Measurements from ENCODE around the gene TBX6.
"Not testable (repeated sequence)": the region's sequence is repeated elsewhere in the genome, so short reads cannot be mapped to it uniquely, and the experiment has no call there.

The TBX6 gene

GRCh38 chr16:30091474-30092372 is at the start of gene TBX6:
Gene TBX6 (minus strand): TSS chr16:30091924. CDS start chr16:30091193, 731 bp downstream.
- DNase-seq (ENCODE audit: low read depth in 2 of 2), result peak; percentile 82 to 86

- DNase-seq (ENCODE audit: low read depth in 2 of 2), result no peak
These were observed 48.1 kb upstream of the TBX6 start for GRCh38 chr16:30139583-30140481.

GRCh38 chr16:30137897-30138296 is 46.2 kb upstream of the TBX6 start:
- DNase-seq (ENCODE audit: low read depth in 2 of 2), result no peak

GRCh38 chr16:30136971-30137605 is 45.4 kb upstream of the TBX6 start:
- no peak for DNase-seq (ENCODE audit: low read depth in 2 of 2)

GRCh38 chr16:30132591-30132990 is 40.9 kb upstream of the TBX6 start:
- no peak for DNase-seq (ENCODE audit: low read depth in 2 of 2)

GRCh38 chr16:30131869-30132475 is 40.2 kb upstream of the TBX6 start:
- no peak for DNase-seq (ENCODE audit: low read depth in 2 of 2)

GRCh38 chr16:30127993-30128392 is 36.3 kb upstream of the TBX6 start:
- no peak for DNase-seq (ENCODE audit: low read depth in 2 of 2)

GRCh38 chr16:30125690-30126089 is 34.0 kb upstream of the TBX6 start:
- not testable (repeated sequence) for DNase-seq (ENCODE audit: low read depth in 2 of 2)

GRCh38 chr16:30124985-30125379 is 33.3 kb upstream of the TBX6 start:
- no peak for DNase-seq (ENCODE audit: low read depth in 2 of 2)

- DNase-seq (ENCODE audit: low read depth in 2 of 2), result no peak
These were observed 31.0 kb upstream of the TBX6 start for GRCh38 chr16:30122604-30123160.

GRCh38 chr16:30121741-30122571 is 30.2 kb upstream of the TBX6 start:
- DNase-seq (ENCODE audit: low read depth in 2 of 2), result no peak

- DNase-seq (ENCODE audit: low read depth in 2 of 2), result no peak
These were observed 28.8 kb upstream of the TBX6 start for GRCh38 chr16:30120340-30121105.

- no peak for DNase-seq (ENCODE audit: low read depth in 2 of 2)
These were observed 27.7 kb upstream of the TBX6 start for GRCh38 chr16:30119428-30119827.

- DNase-seq (ENCODE audit: low read depth in 2 of 2), result no peak
These were observed 26.0 kb upstream of the TBX6 start for GRCh38 chr16:30117768-30118167.

- DNase-seq (ENCODE audit: low read depth in 2 of 2), result no peak
These were observed 24.8 kb upstream of the TBX6 start for GRCh38 chr16:30116291-30117207.

- DNase-seq (ENCODE audit: low read depth in 2 of 2), result no peak
These were observed 23.5 kb upstream of the TBX6 start for GRCh38 chr16:30115238-30115637.

GRCh38 chr16:30114833-30115232 is 23.1 kb upstream of the TBX6 start:
- not testable (repeated sequence) for DNase-seq (ENCODE audit: low read depth in 2 of 2)

GRCh38 chr16:30114411-30114810 is 22.7 kb upstream of the TBX6 start:
- DNase-seq (ENCODE audit: low read depth in 2 of 2), result no peak
